ENCODE data around the gene SPEN.

- TF ChIP-seq POLR2A (IDR thresholded peaks at IDR 0.05) (no peak), CTCF (IDR thresholded peaks at IDR 0.05) (no peak)
Measured at GRCh38 chr1:15923241-15923640, 75.7 kb downstream of the SPEN start.
